Spinal cord (tissue), 10 donors: ENCODE measurements around the gene VPREB3. TPM values are rescaled to one million over a fixed set of nuclear protein-coding genes. Genes with fewer than 3 reads are reported as not detected.

ENCODE experiments used
- DNase-seq, 6 donors: peaks; one replicate each; pipeline versions ENCODE4 v3.0.0 to v3.0.0-alpha.2; 2013 to 2015; ENCODE audit warnings: low spot score in 6 of 6, low read depth in 4 of 6
- H3K27ac ChIP-seq: one replicate; pipeline ENCODE4 v1.5.1; 2013; ENCODE audit warnings: low read depth, low read length, control low read depth
- H3K27me3 ChIP-seq: one replicate; pipeline ENCODE4 v1.6.1; 2013; ENCODE audit warnings: low read length; ENCODE audit not compliant: control insufficient read depth, insufficient read depth
- H3K36me3 ChIP-seq: one replicate; pipeline ENCODE4 v1.6.1; 2013; ENCODE audit warnings: low read length; ENCODE audit not compliant: control insufficient read depth, insufficient read depth
- H3K4me1 ChIP-seq: one replicate; pipeline ENCODE4 v1.6.1; 2013; ENCODE audit warnings: low read length; ENCODE audit not compliant: control insufficient read depth, insufficient read depth
- H3K4me3 ChIP-seq: one replicate; pipeline ENCODE4 v1.5.1; 2013; ENCODE audit warnings: low read depth, low read length, control low read depth
- H3K9me3 ChIP-seq: one replicate; pipeline ENCODE4 v1.6.1; 2013; ENCODE audit warnings: low read length; ENCODE audit not compliant: control insufficient read depth, insufficient read depth
- WGBS: methylation state at CpG from one replicate; pipeline ENCODE4 v1.1.5; 2013; ENCODE audit warnings: missing lambda C conversion rate; ENCODE audit not compliant: insufficient coverage; 5-methylcytosine and 5-hydroxymethylcytosine counted together
- polyA plus RNA-seq, 2 donors: library from polyadenylated mRNA; unstranded; fragments of 120-200 nt; gene quantifications; one replicate each; pipeline ENCODE4 v1.2.1, GENCODE V29; 2013; ENCODE audit not compliant: insufficient read length in 2 of 2
- total RNA-seq, 2 donors: library from RNA; depleted of rRNA in 1 of 2; stranded (reverse); fragments of 120-200 nt in 1 of 2; fragments of >200 nt in 1 of 2; gene quantifications; one replicate each; pipeline versions ENCODE4 v1.2.3 to v1.2.4, GENCODE V29; 2013 to 2014
- donor health status: healthy.

VPREB3 gene
- total and polyA plus RNA-seq, 4 donors: 0.33 to 1.2 (median 0.89) TPM; not detected in 1

GRCh38 chr22:23782703-23783102 is 28.5 kb upstream of the VPREB3 start:
- DNase-seq: no peak
- no peaks in the 10 kb centered on the region for H3K9me3 ChIP-seq
- H3K27ac ChIP-seq: no peak overlapping the region
- H3K36me3 ChIP-seq: peaks cover 33% of the 10 kb centered on the region
- peaks cover 35% of the 10 kb centered on the region for H3K4me1 ChIP-seq
- no peaks in the 10 kb centered on the region for H3K27me3 ChIP-seq
- WGBS: 85% methylated on average over 1 of the region's 1 CpG
- no peak overlapping the region for H3K4me3 ChIP-seq

- WGBS: 89% methylated on average over 16 of the region's 16 CpGs
- Histone ChIP-seq H3K9me3 (no peaks in the 10 kb centered on the region), H3K36me3 (peaks cover 33% of the 10 kb centered on the region), H3K27me3 (no peaks in the 10 kb centered on the region), H3K4me3 (no peak overlapping the region), H3K27ac (no peak overlapping the region), H3K4me1 (peaks cover 35% of the 10 kb centered on the region)
- no peak for DNase-seq
Measured at GRCh38 chr22:23782252-23782651, 28.0 kb upstream of the VPREB3 start.

- H3K27me3 ChIP-seq: no peaks in the 10 kb centered on the region
- 77% methylated on average over 10 of the region's 14 CpGs for WGBS
- peaks cover 34% of the 10 kb centered on the region for H3K4me1 ChIP-seq
- DNase-seq: no peak
- H3K36me3 ChIP-seq: peaks cover 33% of the 10 kb centered on the region
- no peaks in the 10 kb centered on the region for H3K9me3 ChIP-seq
- no peak overlapping the region for H3K27ac ChIP-seq
- H3K4me3 ChIP-seq: no peak overlapping the region
Measured at GRCh38 chr22:23781511-23782183, 27.4 kb upstream of the VPREB3 start.

GRCh38 chr22:23781065-23781464 is 26.8 kb upstream of the VPREB3 start:
- Histone ChIP-seq H3K27ac (no peak overlapping the region), H3K9me3 (no peaks in the 10 kb centered on the region), H3K4me1 (peaks cover 28% of the 10 kb centered on the region), H3K27me3 (no peaks in the 10 kb centered on the region), H3K36me3 (peaks cover 33% of the 10 kb centered on the region), H3K4me3 (no peak overlapping the region)
- WGBS: 31% methylated on average over 15 of the region's 15 CpGs
- peak in 1 of 6 donors; percentile 72 for DNase-seq

- H3K4me3 ChIP-seq: no peak overlapping the region
- 90% methylated on average over 20 of the region's 20 CpGs for WGBS
- H3K36me3 ChIP-seq: peaks cover 33% of the 10 kb centered on the region
- H3K9me3 ChIP-seq: no peaks in the 10 kb centered on the region
- DNase-seq: no peak
- peaks cover 23% of the 10 kb centered on the region for H3K4me1 ChIP-seq
- H3K27me3 ChIP-seq: no peaks in the 10 kb centered on the region
- H3K27ac ChIP-seq: no peak overlapping the region
Measured at GRCh38 chr22:23780146-23780748, 26.0 kb upstream of the VPREB3 start.

GRCh38 chr22:23779731-23780130 is 25.5 kb upstream of the VPREB3 start:
- Histone ChIP-seq H3K36me3 (peaks cover 33% of the 10 kb centered on the region), H3K9me3 (no peaks in the 10 kb centered on the region), H3K27ac (no peak overlapping the region), H3K4me1 (peaks cover 28% of the 10 kb centered on the region), H3K27me3 (no peaks in the 10 kb centered on the region), H3K4me3 (no peak overlapping the region)
- 91% methylated on average over 5 of the region's 5 CpGs for WGBS
- DNase-seq: no peak

GRCh38 chr22:23779083-23779482 is 24.9 kb upstream of the VPREB3 start:
- WGBS: 91% methylated on average over 16 of the region's 16 CpGs
- no peaks in the 10 kb centered on the region for H3K27me3 ChIP-seq
- no peak overlapping the region for H3K4me3 ChIP-seq
- H3K4me1 ChIP-seq: peaks cover 35% of the 10 kb centered on the region
- H3K27ac ChIP-seq: no peak overlapping the region
- no peaks in the 10 kb centered on the region for H3K9me3 ChIP-seq
- H3K36me3 ChIP-seq: peaks cover 33% of the 10 kb centered on the region
- no peak for DNase-seq

- H3K4me3 ChIP-seq: no peak overlapping the region
- no peaks in the 10 kb centered on the region for H3K9me3 ChIP-seq
- 85% methylated on average over 2 of the region's 3 CpGs for WGBS
- H3K27ac ChIP-seq: no peak overlapping the region
- DNase-seq: no peak
- no peaks in the 10 kb centered on the region for H3K27me3 ChIP-seq
- H3K36me3 ChIP-seq: peaks cover 30% of the 10 kb centered on the region
- H3K4me1 ChIP-seq: peaks cover 39% of the 10 kb centered on the region
Measured at GRCh38 chr22:23778577-23778900, 24.3 kb upstream of the VPREB3 start.

- H3K4me3 ChIP-seq: no peak overlapping the region
- H3K9me3 ChIP-seq: no peaks in the 10 kb centered on the region
- no peak overlapping the region for H3K27ac ChIP-seq
- peaks cover 24% of the 10 kb centered on the region for H3K36me3 ChIP-seq
- no peaks in the 10 kb centered on the region for H3K27me3 ChIP-seq
- no peak for DNase-seq
- H3K4me1 ChIP-seq: peaks cover 45% of the 10 kb centered on the region
- WGBS: 87% methylated on average over 10 of the region's 11 CpGs
Measured at GRCh38 chr22:23777776-23778576, 23.8 kb upstream of the VPREB3 start.
